ENCODE measurements around the gene DNAJC3.
"Not testable (repeated sequence)": the region's sequence is repeated elsewhere in the genome, so short reads cannot be mapped to it uniquely, and the experiment has no call there.

The DNAJC3 gene

DNA sequence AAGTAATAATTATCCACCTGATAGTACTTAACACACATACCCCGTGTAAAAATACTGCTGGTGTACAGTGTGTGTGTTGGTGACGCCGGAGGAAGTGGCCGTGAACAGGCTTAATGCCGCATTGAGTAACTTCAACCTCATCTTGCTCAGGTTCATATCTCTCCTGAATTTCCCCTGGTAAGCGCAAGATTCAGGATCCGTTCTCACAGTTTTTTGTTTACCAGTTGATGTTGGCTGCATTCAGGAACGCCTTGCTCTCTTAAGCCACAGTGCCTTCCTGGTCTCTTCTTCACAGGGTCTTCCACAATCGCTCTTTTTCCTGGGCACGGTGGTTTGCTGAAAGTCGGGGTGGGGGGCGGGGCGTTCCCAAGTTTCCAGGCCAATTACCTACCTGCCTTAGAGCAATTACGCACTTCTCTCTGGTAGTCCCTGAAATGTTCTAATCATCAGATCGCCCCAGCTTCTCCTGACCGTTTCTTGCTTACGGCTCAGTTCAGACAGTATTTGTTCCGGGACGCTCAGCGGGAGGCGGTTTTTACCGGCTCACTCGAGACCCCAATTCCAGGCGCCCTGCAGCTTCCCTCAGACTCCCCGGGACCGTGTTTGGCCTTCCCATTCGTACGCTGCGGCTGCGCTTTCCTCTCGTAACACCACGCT is 706 bp upstream of the DNAJC3 start:
- no peak for DNase-seq

DNA sequence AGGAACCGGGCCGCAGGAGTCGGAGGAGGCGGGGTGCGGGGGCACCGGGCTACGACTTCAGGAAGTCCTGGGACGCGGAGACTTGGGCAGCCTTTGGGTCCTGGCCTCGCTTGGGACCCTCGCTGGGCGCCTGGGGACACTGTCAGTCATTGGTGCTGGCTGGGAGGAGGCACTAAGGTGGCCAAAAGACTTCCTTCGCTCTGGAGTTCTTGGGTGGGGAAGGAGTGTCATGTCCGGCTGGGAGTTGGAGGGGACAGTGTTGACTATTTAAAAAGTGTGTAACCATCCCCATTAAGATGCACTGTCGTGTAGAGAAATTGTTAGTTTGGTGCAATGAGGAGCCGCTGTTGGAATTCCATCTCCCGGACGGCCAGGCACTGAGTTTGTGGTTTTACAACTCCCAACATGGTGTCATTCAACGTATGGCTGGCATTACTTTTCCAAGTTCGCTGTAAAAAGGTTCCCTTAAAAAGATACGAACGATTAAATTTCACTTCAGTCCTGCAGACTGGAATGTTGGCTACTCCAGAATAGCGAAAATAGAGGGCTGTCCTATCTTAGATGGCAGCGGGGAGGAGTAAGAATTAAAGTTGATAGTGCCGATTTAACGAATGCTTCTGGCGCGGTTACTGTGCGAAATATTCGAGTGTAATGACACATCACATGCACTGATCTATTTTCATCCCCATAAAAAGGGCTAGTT is 776 bp downstream of the DNAJC3 start:
- DNase-seq = no peak

DNA sequence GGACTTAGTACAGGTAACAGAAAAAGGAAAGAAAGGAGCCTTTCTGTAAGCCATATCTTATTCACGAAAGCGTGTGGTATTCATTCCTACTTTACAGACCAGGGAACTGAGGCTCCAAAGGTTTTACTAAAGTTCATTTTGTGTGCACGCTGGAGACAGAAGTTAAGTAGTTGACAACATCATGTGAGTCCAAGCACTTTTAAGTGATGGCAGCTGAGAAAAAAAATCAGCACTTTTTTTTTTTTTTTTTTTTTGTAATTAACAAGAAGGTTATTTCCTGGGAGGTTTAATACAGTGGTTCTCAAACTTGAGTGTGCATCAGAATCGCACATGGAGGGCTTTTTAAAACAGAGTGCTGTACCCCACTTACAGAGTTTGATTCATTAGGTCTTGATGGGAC is 2.0 kb downstream of the DNAJC3 start:
- no peak for DNase-seq

DNA sequence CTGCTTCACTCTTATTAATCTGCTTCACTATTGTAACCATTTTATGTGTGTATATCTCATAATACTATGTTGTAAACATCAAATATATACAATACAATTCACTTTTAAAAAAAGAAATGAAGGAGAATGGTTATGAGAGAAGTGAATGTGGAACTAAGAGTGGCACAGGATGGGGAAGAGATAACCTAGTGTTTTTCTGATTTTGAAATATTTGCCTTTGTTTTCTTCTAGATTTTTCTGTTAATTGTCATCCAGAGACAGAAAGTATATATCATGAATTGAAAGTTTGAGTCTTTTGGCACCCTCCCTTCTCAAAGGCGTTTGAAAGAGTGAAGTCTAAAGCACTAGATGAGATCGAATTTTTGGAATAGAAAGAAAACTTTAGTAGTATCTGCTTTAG is 2.8 kb downstream of the DNAJC3 start:
- no peak for DNase-seq

DNA sequence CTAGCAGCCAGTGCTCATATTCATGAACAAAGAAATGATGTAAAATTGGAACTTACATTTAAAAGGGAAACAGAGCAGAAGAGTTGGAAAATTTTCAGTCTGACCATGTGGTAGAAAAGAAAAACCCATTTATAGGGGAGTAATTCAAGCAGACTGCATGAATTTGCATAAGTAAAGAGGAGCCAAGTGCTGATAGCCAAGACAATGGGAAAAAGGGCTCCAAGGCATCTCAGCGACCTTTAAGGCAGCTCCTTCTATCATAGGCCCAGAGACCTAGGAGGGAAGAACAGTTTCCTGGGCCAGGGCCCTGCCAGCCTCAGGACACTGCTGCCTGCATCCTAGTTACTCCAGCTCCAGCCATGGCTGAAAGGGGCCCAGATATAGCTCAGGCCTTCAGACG is 7.5 kb downstream of the DNAJC3 start:
- no peak for DNase-seq

DNA sequence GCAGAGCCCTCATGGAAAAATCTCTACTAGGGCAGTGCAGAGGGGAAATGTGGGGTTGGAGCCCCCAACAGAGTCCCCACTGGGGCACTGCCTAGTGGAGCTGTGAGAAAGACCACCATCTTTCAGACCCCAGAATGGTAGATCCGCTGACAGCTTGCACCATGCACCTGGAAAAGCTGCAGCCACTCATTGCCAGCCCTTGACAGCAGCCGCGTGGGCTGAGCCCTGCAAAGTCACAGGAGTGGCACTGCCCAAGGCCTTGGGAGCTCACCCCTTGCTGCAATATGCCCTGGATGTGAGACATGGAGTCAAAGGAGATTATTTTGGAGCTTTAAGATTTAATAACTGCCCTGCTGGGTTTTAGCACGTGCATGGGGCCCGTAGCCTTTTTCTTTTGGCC is 8.0 kb downstream of the DNAJC3 start:
- DNase-seq = not testable (repeated sequence)

DNA sequence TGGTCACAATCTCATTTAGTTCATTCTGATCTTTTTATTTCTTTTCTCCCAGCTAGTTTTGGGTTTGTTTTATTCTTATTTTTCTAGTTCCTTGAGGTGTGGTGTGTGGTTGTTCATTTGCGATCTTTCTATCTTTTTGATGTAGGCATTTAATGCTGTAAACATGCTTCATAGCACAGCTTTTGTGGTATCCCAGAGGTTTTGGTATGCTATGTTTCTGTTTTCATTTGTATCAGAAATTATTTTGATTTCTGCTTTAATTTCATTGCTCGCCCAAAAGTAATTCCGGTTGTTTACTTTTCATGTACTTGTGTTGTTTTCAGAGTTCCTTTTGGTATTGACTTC is 12.6 kb downstream of the DNAJC3 start:
- no peak for DNase-seq

DNA sequence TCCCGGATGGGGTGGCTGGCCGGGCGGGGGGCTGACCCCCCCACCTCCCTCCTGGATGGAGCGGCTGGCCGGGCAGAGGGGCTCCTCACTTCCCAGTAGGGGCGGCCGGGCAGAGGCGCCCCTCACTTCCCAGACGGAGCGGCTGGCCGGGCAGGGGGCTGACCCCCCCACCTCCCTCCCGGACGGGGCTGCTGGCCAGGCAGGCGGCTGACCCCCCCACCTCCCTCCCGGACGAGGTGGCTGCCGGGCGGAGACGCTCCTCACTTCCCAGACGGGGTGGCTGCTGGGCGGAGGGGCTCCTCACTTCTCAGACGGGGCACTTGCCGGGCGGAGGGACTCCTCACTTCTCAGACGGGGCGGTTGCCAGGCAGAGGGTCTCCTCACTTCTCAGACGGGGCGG is 14.0 kb downstream of the DNAJC3 start:
- not testable (repeated sequence) for DNase-seq

DNA sequence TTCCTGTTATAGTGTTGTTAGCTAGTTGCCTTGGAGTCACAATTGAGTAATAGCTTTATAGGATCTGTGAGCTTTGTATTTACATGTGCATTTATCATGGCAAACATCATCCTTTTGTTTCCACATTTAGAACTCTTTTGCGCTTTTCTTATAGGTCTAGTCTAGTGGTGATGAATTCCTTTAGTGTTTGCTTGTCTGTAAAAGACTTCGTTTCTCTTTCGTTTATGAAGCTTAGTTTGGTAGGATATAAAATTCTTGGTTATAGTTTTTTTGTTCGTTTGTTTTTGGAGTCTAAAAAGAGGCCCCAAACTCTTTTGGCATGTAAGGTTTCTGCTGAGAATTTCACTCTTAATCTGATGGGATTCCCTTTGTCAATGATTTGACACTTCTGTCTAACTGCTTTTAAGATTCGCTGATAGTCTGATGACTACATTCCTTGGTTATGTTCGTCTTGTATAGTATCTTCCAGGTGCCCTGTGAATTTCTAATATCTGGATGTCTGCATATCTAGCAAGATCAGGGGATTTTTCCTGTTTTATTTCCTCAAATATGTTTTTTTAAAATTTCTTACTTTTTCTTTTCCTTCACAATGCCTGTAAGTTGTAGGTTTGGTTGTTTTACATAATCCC is 20.2 kb downstream of the DNAJC3 start:
- DNase-seq = no peak

DNA sequence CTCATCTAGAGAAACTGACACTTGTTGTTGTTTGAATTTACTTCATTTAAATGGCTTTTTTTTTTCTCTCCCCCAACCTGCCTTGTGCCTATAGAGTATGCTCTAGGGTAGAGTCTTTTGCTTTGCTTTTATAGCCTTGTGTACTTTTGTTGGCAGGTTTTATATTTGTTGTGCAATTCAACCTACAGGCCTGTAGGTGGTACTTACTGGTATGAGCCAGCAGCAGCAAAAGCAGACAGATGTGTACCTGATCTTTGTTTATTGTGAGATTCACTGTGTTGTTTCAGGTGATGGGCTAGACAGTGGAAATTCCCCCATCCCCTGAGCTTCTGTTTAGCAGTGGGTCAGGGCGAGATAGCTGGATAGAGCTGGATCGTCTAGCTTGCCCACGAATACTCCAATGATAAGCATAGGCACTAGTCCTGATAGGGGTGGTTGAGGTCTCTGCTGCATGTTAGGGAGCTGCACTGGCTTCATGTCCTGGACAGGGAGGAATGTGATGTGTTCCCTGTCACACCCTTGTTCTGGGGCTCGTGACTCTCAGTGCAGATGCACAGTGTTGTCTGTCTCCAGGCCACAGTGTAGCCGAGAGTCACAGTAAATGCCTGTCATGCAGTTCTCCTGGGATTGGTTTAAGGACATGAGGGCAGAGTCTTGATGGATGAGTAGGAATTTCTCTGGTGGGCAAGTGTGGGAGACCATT is 21.3 kb downstream of the DNAJC3 start:
- no peak for DNase-seq

DNA sequence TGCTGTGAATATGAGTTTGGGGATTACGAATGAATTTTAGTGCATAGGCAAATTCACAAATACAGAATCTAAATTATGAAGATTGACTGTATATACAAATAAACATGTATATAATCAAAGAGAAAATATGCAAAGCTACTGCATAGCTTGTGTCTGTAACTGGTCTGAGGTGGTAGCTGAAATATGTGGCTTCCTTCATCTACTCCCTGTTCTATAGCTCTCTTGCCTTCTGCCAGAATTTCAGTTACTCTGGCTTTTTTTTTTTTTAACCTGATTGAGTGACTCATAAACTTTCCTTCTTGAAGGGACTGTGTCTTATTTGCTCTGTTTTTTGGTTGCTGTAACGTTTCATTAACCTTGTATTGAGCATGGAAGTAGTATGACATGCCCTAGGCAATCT is 26.6 kb downstream of the DNAJC3 start:
- no peak for DNase-seq

DNA sequence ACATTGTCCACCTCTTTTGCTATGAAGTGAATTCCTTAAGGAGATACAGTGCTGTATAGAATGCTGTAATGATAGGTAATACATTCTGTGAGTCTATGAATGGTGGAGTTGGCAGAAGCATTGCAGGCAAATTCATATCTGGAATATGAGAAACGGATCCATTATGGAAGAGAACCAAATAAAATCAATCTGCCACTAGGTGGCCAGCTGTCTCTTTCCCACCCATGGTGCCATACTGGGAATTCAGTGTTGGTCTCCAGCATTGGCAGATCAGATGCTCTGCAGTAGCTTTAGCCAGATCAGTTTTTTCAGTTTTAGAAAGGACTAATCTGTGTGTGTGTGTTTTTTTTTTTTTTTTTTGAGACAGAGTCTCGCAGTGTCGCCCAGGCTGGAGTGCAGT is 27.6 kb downstream of the DNAJC3 start:
- DNase-seq = no peak

DNA sequence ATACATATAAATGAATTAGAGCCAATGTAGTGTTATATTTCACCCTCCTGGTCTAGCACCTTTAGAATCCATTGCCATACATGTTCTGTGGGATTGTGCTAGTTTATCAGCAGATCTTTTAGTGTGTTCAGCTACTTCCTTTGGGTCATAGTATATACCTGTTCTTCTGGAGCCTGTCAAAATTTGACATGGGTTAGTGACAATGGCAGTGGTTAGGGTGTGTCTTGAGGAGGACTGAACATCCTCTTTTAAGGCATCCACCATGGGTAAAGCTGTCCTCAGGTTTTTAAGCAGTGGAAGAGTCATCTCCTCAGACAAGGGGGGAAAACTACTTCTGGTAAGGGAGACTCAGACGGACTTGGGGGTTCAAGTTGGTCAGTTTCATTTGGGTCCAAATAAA is 29.4 kb downstream of the DNAJC3 start:
- DNase-seq = no peak

DNA sequence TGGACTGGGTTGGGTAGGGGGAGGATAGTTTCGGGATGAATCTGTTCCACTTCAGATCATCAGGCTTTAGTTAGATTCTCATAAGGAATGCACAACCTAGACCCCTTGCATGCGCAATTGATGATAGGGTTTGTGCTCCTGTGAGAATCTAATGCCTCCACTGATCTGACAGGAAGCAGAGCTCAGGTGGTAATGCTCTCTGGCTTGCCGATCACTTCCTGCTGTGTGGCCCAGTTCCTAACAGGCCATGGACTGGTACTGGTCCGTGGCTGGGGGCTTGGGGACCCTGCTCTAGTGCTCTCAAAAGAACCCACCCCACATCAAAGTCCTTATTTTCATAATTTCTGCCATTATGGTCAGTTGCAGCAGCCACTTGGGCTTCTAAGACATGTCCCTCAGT is 30.1 kb downstream of the DNAJC3 start:
- DNase-seq = no peak

DNA sequence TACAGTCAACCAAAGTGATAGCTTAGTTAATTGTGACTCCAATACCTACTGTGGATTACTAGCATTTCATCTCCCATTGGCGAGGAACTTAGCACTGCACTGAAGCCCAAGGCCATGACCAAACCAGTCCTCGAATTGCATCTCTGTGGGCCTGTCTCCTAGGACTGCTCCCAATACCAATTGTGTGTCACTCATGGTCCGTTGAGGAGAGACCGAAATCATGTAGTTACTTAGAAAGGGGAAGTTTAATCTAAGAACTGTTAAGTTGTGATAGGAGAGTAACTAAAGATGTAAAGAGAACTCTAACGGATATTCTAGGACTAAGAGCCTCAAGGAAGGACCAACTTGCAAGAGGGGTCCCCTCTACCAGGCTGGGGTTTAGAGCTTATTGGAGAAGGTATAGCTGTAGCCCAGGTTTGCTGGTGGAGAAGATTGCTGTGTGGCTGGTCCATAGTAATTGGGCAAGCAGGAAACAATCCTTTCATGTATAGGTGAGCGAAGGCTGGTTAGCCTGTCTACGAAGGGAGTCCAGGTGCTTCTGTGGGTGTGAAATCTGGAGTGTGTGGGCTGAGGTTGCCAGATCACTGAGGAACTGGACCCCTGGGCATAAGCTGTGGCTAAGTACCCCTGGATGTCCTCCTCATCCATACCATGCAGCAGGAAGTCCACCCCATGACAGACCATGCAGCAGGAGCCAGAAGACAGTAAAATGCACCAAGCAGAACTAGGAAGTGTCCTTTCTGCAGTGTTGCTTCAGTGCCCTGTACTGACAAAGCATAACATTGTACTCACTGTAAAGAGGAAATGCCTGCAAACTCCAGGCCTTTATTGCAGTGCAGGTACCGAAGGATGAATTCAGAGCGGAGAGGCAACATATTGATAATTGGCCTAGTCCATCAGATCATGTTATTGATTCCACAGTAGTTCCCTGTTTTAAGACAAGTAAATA is 30.8 kb downstream of the DNAJC3 start:
- no peak for DNase-seq

DNA sequence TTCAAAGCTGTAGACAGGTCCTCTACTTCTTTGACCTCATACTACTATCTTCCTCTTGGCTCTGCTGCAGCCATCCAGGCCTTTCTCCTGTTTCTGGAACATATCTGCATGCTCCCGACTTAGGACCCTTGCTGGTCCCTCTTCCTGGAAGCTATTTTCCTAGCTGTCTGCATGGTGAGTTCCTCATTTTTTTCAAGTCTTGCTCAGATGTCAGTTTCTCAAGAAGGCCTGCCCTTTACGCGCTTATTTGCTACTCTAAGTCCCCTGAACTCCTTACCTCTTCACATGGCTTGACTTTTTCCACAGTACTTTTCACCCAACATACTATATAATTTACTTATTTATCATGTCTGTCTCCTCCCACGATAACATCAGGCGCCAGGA is 31.4 kb downstream of the DNAJC3 start:
- DNase-seq = no peak

DNA sequence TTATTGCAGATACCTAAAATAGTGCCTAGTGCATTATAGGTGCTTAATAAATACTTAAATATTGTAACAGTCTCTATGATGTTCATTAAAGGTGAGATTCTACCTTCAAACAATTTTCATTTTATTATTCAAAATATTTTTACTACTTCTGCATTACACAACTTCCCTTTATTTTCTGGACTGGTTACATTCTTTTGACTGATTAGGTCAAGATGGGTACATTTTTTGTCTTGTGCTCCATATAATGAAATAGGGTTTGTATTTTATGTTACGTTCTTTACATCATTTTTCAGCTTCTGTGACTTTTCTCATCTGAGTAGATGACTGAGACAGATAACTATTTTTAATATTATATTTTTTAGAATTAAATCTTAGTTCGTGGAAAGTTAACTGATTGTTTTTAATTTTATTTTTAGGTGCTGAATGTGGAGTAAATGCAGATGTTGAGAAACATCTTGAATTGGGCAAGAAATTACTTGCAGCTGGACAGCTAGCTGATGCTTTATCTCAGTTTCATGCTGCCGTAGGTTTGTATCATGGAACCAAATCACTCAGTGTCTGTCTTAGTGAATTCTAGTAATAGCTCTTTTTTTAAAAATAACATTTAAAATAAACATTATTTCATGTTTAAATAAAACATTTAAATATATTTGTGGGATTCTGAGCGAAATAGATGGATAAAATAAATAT is 32.0 kb downstream of the DNAJC3 start:
- no peak for DNase-seq

DNA sequence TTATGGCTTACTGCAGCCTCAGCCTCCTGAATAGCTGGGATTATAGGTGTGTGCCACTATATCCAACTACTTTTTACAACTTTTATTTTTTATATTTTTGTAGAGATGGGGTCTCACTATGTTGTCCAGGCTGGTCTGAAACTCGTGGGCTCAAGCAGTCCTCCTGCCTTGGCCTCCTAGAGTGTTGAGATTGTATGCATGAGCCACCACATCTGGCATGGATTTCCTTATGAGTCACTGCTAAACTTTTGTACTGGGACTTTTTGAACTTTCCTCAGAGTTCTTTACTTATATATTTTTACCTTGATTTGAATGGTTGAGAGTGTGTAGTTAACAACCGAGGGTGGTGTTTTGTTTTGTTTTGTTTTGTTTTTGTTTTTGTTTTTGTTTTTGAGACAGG is 33.4 kb downstream of the DNAJC3 start:
- DNase-seq = no peak

DNA sequence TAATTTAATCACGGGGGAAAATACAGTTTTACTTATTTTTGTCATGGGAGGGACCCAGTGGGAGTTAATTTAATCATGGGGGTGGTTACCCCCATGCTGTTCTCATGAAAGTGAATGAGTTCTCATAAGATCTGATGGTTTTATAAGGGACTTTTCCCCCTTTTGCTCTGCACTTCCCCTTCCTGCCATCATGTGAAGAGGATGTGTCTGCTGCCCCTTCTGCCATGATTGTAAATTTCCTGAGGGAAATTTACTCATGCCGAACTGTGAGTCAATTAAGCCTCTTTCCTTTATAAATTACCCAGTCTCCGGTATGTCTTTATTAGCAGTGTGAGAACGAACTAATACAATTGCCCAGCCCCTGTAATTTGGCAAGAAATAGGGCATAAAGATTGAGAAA is 35.9 kb downstream of the DNAJC3 start:
- not testable (repeated sequence) for DNase-seq

DNA sequence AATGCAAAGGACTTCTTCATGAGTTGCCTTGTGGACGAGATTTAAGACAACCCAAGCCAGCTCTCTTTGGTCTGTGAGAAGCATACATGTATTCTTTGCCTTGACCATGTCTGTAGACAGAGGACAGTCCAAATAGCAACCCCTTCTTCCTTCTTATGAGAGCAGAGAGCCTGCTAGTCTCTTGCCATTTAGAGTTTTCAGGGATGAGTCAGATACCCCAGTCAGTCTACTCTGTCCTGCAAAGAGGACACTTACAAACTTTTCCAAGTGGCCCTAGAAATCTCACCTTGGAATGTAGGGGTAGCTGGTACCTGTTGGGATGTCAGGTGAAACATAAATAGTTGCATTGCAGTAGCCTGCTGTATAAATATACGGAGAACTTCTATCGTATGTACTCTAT is 36.7 kb downstream of the DNAJC3 start:
- DNase-seq = no peak

DNA sequence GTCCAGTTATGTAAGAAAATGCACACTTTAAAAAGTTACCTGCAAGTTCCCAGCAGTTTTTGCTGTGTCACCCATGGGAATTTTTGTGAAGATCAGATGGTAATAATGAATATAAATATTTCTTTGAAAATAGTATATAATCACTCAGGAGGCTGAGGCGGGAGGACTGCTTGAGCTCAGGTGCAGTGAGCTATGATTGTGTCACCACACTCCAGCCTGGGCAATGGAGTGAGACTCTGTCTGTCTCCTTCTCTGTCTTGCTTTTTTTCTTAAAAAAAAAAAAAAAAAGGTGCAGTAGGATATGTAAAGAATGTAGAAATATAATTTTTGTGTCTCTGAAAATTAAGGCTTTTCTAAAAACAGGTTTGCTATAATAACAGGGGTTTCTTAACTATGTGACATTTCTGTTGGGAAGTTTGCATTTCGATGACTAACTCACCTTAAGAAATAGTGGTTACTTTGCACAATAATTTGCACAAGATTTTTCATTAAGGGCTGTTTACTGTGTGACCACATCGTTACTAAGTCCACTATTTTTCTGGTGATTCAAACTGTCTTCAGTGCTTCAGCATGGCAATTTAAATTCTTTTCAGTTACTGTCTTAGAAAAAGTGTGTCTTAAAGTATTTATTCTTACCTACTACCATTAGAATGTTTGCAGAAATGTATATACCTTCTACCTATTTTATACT is 37.3 kb downstream of the DNAJC3 start:
- no peak for DNase-seq

DNA sequence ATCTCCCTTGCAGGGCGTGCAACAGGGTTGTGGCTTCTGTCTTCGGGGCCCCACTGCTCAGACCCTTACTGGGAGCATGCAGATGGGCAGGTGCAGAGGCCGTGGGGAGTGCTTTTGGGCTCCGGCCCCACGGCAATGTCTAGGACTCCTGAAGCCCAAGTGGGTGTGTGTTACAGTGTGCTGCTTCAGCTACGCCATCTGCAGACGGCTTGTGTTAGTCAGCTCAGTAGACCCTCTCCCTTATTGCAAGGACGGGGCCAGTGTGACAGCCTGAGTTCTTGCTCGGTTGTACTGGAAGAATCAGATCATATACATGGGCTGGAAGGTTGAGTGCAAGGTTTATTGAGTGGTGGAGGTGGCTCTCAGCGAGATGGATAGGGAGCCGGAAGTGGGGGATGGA is 39.3 kb downstream of the DNAJC3 start:
- DNase-seq = no peak

Measured in NCI-H2029 (cell line).